Stimulated activated CD8-positive, alpha-beta memory T cell treated with anti-CD3 and anti-CD28 coated beads, Interleukin-7, amount 100 ng/mL, for 48 hours (primary cell): ENCODE data around the gene UNK.
"Not testable (repeated sequence)": the region's sequence is repeated elsewhere in the genome, so short reads cannot be mapped to it uniquely, and the experiment has no call there.

Source experiments
- DNase-seq, 2 donors: peaks; one replicate each; pipeline ENCODE4 v3.0.0-alpha.2; 2020; ENCODE audit warnings: low read depth in 1 of 2; ENCODE audit errors: extremely low read depth in 1 of 2

Gene UNK

GRCh38 chr17:75754378-75755204 is 30.0 kb upstream of the UNK start:
- no peak for DNase-seq

- DNase-seq: no peak
Measured at GRCh38 chr17:75755205-75755901, 29.3 kb upstream of the UNK start.

GRCh38 chr17:75755990-75756389 is 28.6 kb upstream of the UNK start:
- DNase-seq: no peak

- DNase-seq: no peak
Measured at GRCh38 chr17:75756451-75757085, 28.0 kb upstream of the UNK start.

- DNase-seq: no peak
Measured at GRCh38 chr17:75757086-75757681, 27.4 kb upstream of the UNK start.

GRCh38 chr17:75758131-75758905 is 26.3 kb upstream of the UNK start:
- DNase-seq: no peak

GRCh38 chr17:75759457-75759856 is 25.1 kb upstream of the UNK start:
- DNase-seq: no peak

GRCh38 chr17:75759978-75760640 is 24.5 kb upstream of the UNK start:
- DNase-seq: not testable (repeated sequence)

GRCh38 chr17:75762513-75763268 is 21.9 kb upstream of the UNK start:
- no peak for DNase-seq

- DNase-seq: no peak
Measured at GRCh38 chr17:75763269-75763607, 21.4 kb upstream of the UNK start.

- DNase-seq: no peak
Measured at GRCh38 chr17:75763613-75764416, 20.8 kb upstream of the UNK start.

- no peak for DNase-seq
Measured at GRCh38 chr17:75764417-75764710, 20.2 kb upstream of the UNK start.

- DNase-seq: peak in 1 of 2 donors; percentile 53
Measured at GRCh38 chr17:75764711-75765421, 19.7 kb upstream of the UNK start, which contains the start of gene GALK1. GALK1 (minus strand) TSS chr17:75765192; CDS start chr17:75765136, 56 bp downstream.

GRCh38 chr17:75765981-75766380 is 18.6 kb upstream of the UNK start:
- DNase-seq: no peak

GRCh38 chr17:75767881-75768280 is 16.7 kb upstream of the UNK start:
- no peak for DNase-seq

GRCh38 chr17:75769536-75769935 is 15.1 kb upstream of the UNK start:
- DNase-seq: no peak

- no peak for DNase-seq
Measured at GRCh38 chr17:75771334-75772281, 13.0 kb upstream of the UNK start.
